Measurements from ENCODE around the gene LRRTM4.

The LRRTM4 gene

GRCh38 chr2:76733736-76734135, 788.4 kb downstream of the LRRTM4 start:
- no peak for ATAC-seq
- no peak for TF ChIP-seq ZFP3 (CRISPR knock-in tag; IDR thresholded peaks at IDR 0.05)
- TF ChIP-seq ZFP30 (CRISPR knock-in tag; IDR thresholded peaks at IDR 0.05): no peak
- TF ChIP-seq TCF4 (CRISPR knock-in tag; IDR thresholded peaks at IDR 0.05; ENCODE audit: borderline replicate concordance): no peak
- no peak for TF ChIP-seq PPARA (CRISPR knock-in tag; IDR thresholded peaks at IDR 0.05; ENCODE audit: borderline replicate concordance)
- no peak for TF ChIP-seq POU6F1 (CRISPR knock-in tag; IDR thresholded peaks at IDR 0.05; ENCODE audit: borderline replicate concordance, low read depth)
- TF ChIP-seq CREB5 (CRISPR knock-in tag; IDR thresholded peaks at IDR 0.05; ENCODE audit: low read depth): no peak
- TF ChIP-seq TOX (CRISPR knock-in tag; IDR thresholded peaks at IDR 0.05; ENCODE audit: borderline replicate concordance): no peak
- no peak for TF ChIP-seq SNAI2 (CRISPR knock-in tag; IDR thresholded peaks at IDR 0.05)
- no peak for TF ChIP-seq ZNF565 (CRISPR knock-in tag; conservative IDR thresholded peaks at IDR 0.05; ENCODE audit: low read depth)
- no peak for TF ChIP-seq ARNTL (CRISPR knock-in tag; IDR thresholded peaks at IDR 0.05; ENCODE audit: borderline replicate concordance, low read depth)
- TF ChIP-seq ZNF8 (CRISPR knock-in tag; IDR thresholded peaks at IDR 0.05): no peak
- TF ChIP-seq ISL1 (CRISPR knock-in tag; IDR thresholded peaks at IDR 0.05): no peak
- TF ChIP-seq ESRRG (CRISPR knock-in tag; IDR thresholded peaks at IDR 0.05): no peak
- TF ChIP-seq, protein P1, sequence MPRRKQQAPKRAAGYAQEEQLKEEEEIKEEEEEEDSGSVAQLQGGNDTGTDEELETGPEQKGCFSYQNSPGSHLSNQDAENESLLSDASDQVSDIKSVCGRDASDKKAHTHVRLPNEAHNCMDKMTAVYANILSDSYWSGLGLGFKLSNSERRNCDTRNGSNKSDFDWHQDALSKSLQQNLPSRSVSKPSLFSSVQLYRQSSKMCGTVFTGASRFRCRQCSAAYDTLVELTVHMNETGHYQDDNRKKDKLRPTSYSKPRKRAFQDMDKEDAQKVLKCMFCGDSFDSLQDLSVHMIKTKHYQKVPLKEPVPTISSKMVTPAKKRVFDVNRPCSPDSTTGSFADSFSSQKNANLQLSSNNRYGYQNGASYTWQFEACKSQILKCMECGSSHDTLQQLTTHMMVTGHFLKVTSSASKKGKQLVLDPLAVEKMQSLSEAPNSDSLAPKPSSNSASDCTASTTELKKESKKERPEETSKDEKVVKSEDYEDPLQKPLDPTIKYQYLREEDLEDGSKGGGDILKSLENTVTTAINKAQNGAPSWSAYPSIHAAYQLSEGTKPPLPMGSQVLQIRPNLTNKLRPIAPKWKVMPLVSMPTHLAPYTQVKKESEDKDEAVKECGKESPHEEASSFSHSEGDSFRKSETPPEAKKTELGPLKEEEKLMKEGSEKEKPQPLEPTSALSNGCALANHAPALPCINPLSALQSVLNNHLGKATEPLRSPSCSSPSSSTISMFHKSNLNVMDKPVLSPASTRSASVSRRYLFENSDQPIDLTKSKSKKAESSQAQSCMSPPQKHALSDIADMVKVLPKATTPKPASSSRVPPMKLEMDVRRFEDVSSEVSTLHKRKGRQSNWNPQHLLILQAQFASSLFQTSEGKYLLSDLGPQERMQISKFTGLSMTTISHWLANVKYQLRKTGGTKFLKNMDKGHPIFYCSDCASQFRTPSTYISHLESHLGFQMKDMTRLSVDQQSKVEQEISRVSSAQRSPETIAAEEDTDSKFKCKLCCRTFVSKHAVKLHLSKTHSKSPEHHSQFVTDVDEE (CRISPR knock-in tag; IDR thresholded peaks at IDR 0.05): no peak
- no peak for TF ChIP-seq OSR1 (CRISPR knock-in tag; IDR thresholded peaks at IDR 0.05)
- TF ChIP-seq ZC3H10 (CRISPR knock-in tag; IDR thresholded peaks at IDR 0.05): no peak
- TF ChIP-seq BACH2 (CRISPR knock-in tag; IDR thresholded peaks at IDR 0.05; ENCODE audit: borderline replicate concordance): no peak
- TF ChIP-seq RARB (CRISPR knock-in tag; IDR thresholded peaks at IDR 0.05): no peak
- no peak for TF ChIP-seq CSRNP3 (CRISPR knock-in tag; IDR thresholded peaks at IDR 0.05)
- no peak for TF ChIP-seq CSDC2 (CRISPR knock-in tag; IDR thresholded peaks at IDR 0.05)

DNA sequence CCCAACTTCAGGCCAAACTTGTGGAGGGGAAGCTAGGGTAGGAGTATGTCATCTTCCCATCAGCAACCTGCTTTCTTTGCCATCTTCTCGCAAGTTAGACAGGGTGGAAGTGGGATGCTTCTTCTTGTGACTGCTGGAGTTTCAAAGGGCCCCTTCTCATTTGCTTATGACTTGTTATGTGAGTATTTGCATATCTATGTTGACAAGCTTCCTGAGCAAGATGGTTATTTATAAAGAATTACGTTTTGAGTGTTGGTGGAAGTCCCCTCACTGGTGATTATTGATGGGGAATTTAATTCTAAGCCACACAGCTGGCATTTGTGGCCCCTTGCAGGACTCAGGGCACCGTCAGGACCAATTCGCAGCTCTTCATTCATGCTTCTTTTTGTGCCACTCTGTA, 791.0 kb downstream of the LRRTM4 start:
- no peak for TF ChIP-seq BACH2 (CRISPR knock-in tag; IDR thresholded peaks at IDR 0.05; ENCODE audit: borderline replicate concordance)
- TF ChIP-seq OSR1 (CRISPR knock-in tag; IDR thresholded peaks at IDR 0.05): no peak
- no peak for TF ChIP-seq SNAI2 (CRISPR knock-in tag; IDR thresholded peaks at IDR 0.05)
- TF ChIP-seq CREB5 (CRISPR knock-in tag; IDR thresholded peaks at IDR 0.05; ENCODE audit: low read depth): no peak
- no peak for TF ChIP-seq ZFP30 (CRISPR knock-in tag; IDR thresholded peaks at IDR 0.05)
- TF ChIP-seq RARB (CRISPR knock-in tag; IDR thresholded peaks at IDR 0.05): no peak
- no peak for TF ChIP-seq ZFP3 (CRISPR knock-in tag; IDR thresholded peaks at IDR 0.05)
- no peak for ATAC-seq

- ATAC-seq: no peak
- TF ChIP-seq ESRRG (CRISPR knock-in tag; IDR thresholded peaks at IDR 0.05): no peak
- no peak for TF ChIP-seq CREB5 (CRISPR knock-in tag; IDR thresholded peaks at IDR 0.05; ENCODE audit: low read depth)
- no peak for TF ChIP-seq BACH2 (CRISPR knock-in tag; IDR thresholded peaks at IDR 0.05; ENCODE audit: borderline replicate concordance)
- TF ChIP-seq SNAI2 (CRISPR knock-in tag; IDR thresholded peaks at IDR 0.05): no peak
- no peak for TF ChIP-seq TCF4 (CRISPR knock-in tag; IDR thresholded peaks at IDR 0.05; ENCODE audit: borderline replicate concordance)
Measured at GRCh38 chr2:76730021-76730420, 792.2 kb downstream of the LRRTM4 start.
